PFSK-1 (cell line): ENCODE results near the gene CLEC18A. TPM values are rescaled to one million over a fixed set of nuclear protein-coding genes. Genes with fewer than 3 reads are reported as not detected.
"Not testable (repeated sequence)": the region's sequence is repeated elsewhere in the genome, so short reads cannot be mapped to it uniquely, and the experiment has no call there.

Experiments
- FOXP2 ChIP-seq: optimal IDR thresholded peaks from 2 replicates; pipeline ENCODE3; 2011; ENCODE audit warnings: borderline replicate concordance, control low read depth, inconsistent platforms; ENCODE audit not compliant: insufficient read depth; ENCODE audit errors: extremely low read length, extremely low read depth
- POLR2AphosphoS5 ChIP-seq: IDR thresholded peaks from 2 replicates; pipeline ENCODE4 v1.6.1; 2012; ENCODE audit warnings: low read depth, mild to moderate bottlenecking, control low read depth, low read length, moderate library complexity
- REST ChIP-seq, 2 experiments: IDR thresholded peaks; 2 replicates each; pipeline versions ENCODE4 v1.6.1 to v1.8.0; 2011 to 2012; ENCODE audit warnings: low read depth in 2 of 2, low read length in 2 of 2, control low read depth in 1 of 2, inconsistent platforms in 1 of 2, mild to moderate bottlenecking in 1 of 2, moderate library complexity in 1 of 2; ENCODE audit not compliant: insufficient read depth in 1 of 2
- SIN3A ChIP-seq: IDR thresholded peaks from 2 replicates; pipeline ENCODE4 v1.6.1; 2012; ENCODE audit warnings: mild to moderate bottlenecking, low read length, moderate library complexity, borderline replicate concordance; ENCODE audit not compliant: insufficient read depth
- TAF1 ChIP-seq: IDR thresholded peaks from 2 replicates; pipeline ENCODE4 v1.6.1; 2012; ENCODE audit warnings: low read length, control low read depth, borderline replicate concordance; ENCODE audit not compliant: insufficient read depth
- polyA plus RNA-seq: library from polyadenylated mRNA; unstranded; fragments of >200 nt; gene quantifications from one replicate; pipeline ENCODE4 v1.2.1, GENCODE V29; 2012; ENCODE audit warnings: low read depth, missing spikeins; ENCODE audit not compliant: insufficient read length

Gene CLEC18A
- not detected for polyA plus RNA-seq

GRCh38 chr16:69951017-69951671, at the start of gene CLEC18A:
TSS of gene CLEC18A (plus strand) at chr16:69951334. CDS start at chr16:69951367, 33 bp downstream.
- not testable (repeated sequence) for TF ChIP-seq SIN3A, FOXP2, TAF1

GRCh38 chr16:69903865-69904415, 47.2 kb upstream of the CLEC18A start:
- TF ChIP-seq POLR2AphosphoS5 (no peak), SIN3A (no peak), FOXP2 (no peak), REST (IDR thresholded peaks at IDR 0.05; ENCODE audit: insufficient read depth in 1 of 2, low read depth in 2 of 2, low read length in 2 of 2) (no peak), TAF1 (no peak)

- TF ChIP-seq FOXP2 (no peak), SIN3A (no peak), REST (IDR thresholded peaks at IDR 0.05; ENCODE audit: insufficient read depth in 1 of 2, low read depth in 2 of 2, low read length in 2 of 2) (no peak), POLR2AphosphoS5 (no peak), TAF1 (no peak)
Measured at GRCh38 chr16:69904495-69905170, 46.5 kb upstream of the CLEC18A start.

- TF ChIP-seq TAF1, result no peak
- TF ChIP-seq POLR2AphosphoS5, result no peak
- no peak for TF ChIP-seq FOXP2
- no peak for TF ChIP-seq SIN3A
- TF ChIP-seq REST (IDR thresholded peaks at IDR 0.05; ENCODE audit: insufficient read depth in 1 of 2, low read depth in 2 of 2, low read length in 2 of 2), result no peak
Measured at GRCh38 chr16:69905171-69905555, 46.0 kb upstream of the CLEC18A start.

GRCh38 chr16:69906838-69907401, 44.2 kb upstream of the CLEC18A start:
- TF ChIP-seq TAF1 (no peak), POLR2AphosphoS5 (no peak), SIN3A (no peak), REST (IDR thresholded peaks at IDR 0.05; ENCODE audit: insufficient read depth in 1 of 2, low read depth in 2 of 2, low read length in 2 of 2) (no peak), FOXP2 (no peak)
